Right forelimb (tissue), 1 donor: ENCODE results near the gene RSPRY1.
"Not testable (repeated sequence)": the region's sequence is repeated elsewhere in the genome, so short reads cannot be mapped to it uniquely, and the experiment has no call there.

Experiments used
- DNase-seq: peaks from one replicate; pipeline ENCODE4 v3.0.0-alpha.2; 2018

Gene RSPRY1

DNA sequence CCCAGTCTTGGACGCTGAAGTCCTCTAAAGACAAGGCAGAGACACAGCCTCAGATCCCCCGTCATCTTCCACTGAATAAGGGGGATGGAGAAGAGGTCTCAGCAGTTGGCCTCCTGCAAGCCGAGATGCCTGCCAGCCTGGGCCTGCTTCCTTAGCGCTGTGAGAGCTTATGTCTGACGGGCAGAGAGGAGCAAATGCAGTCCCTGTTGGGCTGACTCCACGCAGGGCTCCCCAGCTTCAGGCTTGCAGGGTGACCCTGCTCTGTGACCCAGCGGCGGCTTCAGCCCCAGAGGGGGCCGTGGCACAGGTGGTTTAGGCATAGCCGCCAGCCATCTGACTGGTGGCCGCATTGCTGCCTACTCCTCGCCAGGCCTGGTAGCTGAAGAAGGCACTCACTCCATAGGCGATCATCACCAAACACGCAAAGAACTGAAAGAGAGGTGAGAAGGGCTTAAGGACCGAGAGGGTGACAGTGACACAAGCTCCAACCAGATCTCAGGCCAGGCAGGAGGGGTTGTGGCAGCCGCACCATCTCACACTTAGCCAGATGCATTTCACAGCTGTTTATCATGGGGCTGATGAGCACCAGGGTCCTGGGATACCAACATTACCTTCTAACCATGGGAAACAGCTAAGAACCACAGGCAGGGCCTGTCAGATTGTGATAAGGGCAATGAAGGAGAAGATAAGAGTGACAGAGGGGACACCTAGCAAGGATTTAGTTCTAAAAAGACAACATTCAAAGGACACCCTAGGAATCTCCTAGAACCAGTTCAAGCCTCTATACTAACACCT lies 70.7 kb downstream of the RSPRY1 start:
- no peak for DNase-seq

- DNase-seq, result no peak
Measured at GRCh38 chr16:57257455-57258070, 71.4 kb downstream of the RSPRY1 start.

GRCh38 chr16:57258226-57258909 lies 72.2 kb downstream of the RSPRY1 start:
- no peak for DNase-seq

GRCh38 chr16:57258910-57259475 lies 72.9 kb downstream of the RSPRY1 start:
- DNase-seq, result no peak

DNA sequence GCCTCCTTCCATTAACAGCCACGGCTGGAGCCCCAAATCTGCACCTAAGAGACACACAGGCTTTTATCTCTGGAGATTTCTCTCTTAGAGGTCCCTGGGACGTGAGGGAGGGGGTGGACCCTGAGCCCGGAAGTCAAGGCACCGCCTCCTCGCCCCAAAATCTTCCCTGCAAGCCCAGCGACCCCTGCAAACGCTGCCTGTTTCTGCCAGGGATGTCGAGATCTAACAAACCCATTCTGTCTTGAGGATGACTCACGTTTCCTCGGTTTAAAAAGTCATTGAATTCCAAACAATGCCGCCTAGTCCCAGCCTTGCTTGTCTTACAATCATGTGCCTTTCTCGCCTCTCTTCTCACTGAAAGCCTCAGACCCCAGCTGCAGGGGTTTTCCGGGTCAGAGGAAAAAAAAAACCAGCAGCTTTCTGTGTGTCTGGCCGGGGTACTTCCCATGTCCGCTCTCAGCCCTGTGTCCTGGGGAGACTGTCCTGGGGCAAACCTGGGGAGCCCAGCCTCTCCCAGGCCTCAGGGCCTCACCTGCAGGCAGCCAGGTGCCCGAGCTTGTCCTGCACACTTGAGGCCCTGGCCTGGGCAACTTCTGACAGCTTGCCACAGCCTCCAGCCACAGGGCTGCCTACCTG lies 74.3 kb downstream of the RSPRY1 start:
- no peak for DNase-seq

DNA sequence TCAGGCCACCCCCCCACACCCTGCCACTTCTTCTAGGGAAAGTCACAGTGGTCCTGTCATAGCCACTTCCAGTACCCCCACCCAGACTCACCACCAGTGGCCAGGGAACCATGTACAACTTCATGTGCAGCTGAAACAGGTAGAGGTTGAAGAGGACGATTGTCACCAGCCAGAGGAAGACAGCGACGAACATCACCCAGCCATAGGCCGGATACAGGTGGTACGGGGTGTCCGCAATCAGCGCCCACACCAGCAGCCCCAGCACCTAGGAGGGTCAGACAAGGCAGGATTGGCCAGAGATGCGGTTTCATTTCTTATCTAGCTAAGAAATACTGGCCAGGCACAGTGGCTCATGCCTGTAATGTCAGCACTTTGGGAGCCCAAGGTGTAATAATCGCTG lies 75.7 kb downstream of the RSPRY1 start:
- no peak for DNase-seq

DNA sequence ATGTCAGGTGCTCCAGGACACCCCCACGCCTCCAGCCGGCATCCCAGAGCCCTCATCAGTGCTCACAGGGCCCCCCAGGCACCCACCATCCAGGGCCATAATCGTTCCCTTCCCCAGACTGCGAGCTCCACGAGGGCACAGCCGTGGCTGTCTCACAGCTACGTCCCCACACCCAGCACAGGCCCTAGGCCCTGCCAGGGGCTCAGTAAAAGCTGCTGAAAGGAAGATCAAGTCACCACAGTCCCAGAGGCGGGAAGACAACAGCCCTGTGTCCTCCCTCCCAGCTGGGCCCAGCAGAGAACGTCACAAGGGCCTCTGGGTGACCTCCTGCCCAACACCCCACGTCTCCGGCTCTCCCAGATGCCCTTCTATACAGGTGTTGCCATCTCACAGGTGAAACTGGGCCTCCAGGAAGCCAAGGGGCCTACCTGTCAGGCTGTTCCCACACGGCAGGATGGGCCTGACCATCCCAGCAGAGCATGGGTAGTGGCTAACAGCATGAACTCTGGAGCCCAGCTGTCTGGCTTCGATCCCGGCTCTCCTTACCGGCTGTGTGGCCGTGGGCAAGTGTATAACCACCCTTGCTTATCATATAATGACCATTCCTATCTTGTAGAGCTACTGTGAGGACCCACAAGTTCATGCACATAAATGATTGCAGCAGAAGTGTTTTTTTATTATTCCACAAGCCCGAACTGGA lies 76.9 kb downstream of the RSPRY1 start:
- DNase-seq, result no peak

GRCh38 chr16:57263541-57264351 lies 77.6 kb downstream of the RSPRY1 start:
- no peak for DNase-seq

GRCh38 chr16:57264381-57264780 lies 78.3 kb downstream of the RSPRY1 start:
- no peak for DNase-seq

DNA sequence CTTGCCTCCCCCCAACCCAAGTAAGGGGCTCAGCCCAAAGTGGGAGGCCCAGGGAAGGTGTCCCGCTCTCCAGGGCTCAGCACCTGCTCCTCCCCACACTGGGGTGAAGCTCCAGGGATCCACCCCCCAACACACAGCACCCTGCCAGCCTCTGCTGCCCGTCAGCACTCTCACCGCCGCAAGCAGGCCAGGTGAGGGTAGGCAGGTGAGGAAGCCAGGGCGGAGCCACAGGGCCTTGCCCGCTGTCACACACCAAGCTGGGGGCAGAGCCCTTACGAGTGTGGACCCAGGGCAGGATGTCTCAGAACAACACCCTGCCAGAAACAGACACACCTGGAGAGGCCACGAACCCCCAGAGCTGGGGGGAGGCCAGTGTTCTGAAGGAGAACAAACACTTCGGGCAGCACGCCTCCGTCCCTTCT lies 78.8 kb downstream of the RSPRY1 start:
- DNase-seq, result no peak

DNA sequence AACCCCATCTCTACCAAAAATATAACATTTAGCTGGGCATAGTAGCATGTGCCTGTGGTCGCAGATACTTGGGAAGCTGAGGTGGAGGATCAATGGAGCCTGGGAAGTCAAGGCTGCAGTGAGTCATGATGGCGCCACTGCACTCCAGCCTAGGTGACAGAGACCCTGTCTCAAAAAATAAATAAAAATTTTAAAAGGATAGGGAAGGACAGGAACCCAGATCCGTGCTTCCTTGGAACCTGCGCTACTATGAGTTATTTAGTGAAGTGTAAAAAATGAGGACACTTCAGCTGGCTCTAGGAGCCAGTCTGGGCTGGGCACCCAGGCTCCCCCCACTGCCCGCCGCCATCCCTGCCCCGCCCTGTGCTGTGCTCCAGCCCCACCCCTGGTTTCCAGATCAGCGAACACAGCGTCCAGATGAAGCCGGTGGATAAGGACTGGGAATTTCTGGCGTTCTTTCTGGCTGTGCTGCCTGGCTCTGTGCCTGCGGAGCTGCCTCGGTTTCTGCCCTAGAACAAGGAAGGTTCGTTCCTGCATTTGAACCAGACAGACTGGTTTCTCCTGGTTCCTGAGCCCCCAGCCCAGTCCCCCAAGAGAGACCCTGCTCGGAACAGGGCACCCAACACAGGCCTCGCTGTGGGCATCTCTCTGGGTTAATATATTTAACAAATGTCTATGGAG lies 79.9 kb downstream of the RSPRY1 start:
- no peak for DNase-seq

- DNase-seq, result no peak
Measured at GRCh38 chr16:57266531-57267260, 80.6 kb downstream of the RSPRY1 start.

GRCh38 chr16:57267343-57267742 lies 81.2 kb downstream of the RSPRY1 start:
- not testable (repeated sequence) for DNase-seq

DNA sequence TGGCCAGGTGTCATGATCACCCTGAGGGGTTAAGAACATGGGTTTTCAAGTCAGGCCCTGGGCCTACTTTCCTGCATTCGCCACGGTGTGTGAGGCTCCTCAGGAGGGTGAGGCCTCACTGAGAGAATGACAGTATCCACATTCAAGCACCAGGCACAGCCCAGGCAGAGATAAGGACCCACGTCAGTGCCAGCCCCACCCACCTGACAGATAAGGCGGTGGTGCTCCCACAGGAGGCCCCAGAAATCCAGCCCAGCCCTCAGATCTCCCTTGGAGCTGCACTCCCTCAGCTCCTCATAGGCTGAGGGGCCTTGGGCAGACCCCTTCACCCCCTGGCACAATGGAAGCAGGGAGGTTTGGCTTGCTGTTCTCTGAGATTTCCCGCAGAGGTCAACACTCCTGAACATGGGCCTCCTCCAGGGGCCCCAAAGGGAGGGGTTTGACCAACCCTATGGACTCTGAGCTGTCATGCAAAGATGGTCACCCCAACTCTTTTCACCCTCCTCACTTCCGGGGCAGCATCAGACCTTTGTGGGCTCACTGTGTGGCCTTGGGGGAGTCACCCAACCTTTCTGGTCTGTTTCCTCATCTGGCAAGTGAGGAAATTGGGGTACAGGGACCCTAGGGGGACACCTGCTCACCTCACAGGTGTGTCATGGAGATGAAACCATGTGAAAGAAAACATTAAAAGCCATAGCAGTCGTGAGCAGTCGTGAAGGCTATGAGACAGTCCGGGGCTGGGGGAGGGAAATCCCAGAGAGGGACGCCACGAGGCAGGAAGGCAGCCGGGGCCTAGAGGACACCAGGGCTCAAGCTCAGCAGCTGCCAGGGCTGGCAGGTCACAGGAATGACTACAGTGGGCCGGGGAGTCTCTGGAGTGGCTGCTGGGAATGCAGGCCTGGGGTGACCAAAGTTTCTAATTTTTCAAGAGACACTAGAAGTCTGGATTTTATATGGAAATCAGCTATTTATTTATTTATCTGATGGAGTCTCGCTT lies 83.0 kb downstream of the RSPRY1 start:
- DNase-seq, result no peak

DNA sequence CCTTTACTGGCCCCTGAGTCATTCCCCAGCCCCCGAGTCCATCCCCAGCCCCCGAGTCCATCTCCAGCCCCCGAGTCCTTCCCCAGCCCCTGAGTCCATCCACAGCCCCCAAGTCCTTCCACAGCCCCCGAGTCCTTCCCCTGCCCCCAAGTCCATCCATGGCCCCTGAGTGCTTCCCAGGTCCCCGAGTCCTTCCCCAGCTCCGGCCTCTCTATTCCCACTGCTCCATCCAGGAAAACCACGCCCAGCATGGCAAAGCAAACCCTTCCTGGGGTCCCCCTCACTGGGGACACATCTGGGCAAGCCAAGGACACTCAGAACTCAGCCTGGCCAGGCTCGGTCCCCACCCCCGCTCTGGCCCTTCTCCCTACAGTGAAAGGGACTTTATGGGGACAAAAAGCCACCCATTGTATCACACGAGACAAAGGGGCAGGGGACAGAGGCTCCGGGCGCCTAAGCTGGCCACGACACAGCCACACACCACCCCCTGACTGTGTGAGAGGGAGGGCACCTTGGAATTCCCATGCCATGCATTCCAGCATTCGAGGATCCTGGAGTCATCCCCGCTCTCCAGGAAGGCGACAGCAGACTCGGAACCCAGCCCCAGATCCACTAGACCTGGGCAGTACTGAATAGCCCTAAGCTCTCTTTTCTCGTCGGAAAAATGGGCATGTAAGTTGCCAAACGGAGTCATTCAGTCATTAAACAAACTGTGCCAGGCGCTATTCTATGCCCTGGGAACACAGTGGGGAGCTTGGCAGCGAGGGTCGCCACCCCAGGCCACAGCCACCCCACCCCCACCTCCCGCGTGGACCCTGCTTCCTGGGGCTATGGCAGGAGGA lies 84.3 kb downstream of the RSPRY1 start:
- DNase-seq, result no peak

DNA sequence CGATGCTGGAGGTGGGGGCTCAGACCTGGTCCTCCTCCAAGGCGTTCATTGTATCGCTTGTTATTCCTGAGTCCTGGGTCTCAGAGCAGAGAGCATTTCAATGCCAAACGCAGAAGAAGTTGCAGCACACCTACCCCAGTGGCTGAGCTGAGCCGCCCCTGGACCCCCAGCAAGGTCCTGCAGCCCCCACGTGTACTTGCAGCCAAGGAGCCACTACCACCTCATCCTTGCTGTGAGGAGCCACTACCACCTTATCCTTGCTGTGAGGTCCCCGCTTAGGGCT lies 84.9 kb downstream of the RSPRY1 start:
- no peak for DNase-seq

DNA sequence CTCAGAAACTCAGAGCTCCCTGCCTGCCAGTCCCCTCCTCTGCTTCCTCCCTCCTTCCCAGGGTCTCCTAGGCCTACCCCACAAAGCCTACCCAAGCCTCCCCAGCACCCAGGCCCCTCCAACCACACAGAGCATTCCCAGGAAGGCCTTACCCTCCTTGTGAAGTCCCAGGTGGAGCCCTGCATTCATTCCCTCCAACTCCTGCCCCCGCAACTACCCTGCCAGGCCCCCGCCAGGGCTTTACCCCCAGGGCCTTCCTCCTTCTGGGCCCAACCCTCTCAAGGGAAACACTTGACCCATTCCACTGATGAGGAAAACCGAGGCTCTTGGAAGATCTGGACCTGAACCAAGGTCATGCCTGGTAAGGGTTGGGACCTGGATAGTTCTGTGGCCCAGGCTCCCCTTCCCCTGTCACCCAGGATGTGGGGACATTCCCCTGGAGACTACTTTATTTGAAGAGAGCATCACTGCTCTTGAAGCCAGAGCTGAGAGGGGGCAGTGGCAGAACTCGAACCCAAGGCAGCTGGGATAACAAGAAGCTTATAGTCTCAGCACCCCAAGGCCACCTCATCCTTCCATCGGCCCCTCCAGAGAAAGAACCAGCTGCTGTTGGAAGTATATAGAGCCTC lies 85.9 kb downstream of the RSPRY1 start:
- no peak for DNase-seq

DNA sequence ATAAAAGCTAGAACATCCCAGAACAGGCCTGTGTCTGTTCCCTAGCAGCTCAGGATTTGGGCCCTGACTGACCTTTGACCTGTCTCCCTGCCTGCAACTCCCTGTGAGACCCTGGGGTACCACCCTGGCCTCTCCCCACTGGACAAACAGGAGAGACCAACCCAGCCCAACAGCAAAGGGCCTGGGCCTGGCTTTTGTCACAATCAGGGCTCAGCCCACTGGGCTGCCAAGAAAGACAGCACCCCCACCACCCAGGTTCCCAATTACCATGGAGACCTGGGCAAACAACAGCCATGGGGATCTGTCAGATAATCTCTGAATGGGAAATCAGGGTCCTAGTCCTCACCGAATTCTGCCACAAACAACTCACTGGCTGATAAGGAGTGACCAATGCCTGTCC lies 87.2 kb downstream of the RSPRY1 start:
- no peak for DNase-seq
